ENCODE results near the gene PYCR2. TPM values are rescaled to one million over a fixed set of nuclear protein-coding genes. Genes with fewer than 3 reads are reported as not detected.

PYCR2 gene
- polyA plus RNA-seq, 2 of the 4 experiments (the other 2 are of a cell fraction), result 45.4 to 50.5 TPM

DNA sequence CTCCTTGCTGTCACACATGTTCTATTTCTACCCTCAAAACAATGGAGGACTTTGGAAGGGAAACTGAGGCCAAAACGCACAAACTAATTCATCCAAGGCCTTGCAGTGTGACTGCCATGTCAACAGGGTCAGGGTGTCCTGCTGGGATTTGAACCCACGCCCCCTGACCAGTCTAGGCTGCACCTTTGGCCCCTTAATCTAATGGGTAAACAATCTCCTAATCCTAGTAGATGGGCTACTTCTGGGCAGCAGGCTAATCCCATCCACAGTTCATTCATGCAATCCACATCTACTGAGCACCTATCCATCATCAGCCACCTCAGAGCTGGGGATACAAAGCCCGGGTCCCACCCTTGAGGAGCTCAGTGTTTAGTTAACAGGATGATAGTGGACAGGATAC lies 34.0 kb upstream of the PYCR2 start:
- FAIRE-seq, result no peak
- CTCF ChIA-PET, result interaction anchor here (1.1 to 2.0 kb wide), 3 partner anchors 12 to 87 kb away, joined by 4 to 8 read pairs (median 4); no protein-coding TSS in a partner anchor
- no peak for DNase-seq (ENCODE audit: low read depth in 1 of 2, low spot score in 1 of 2)

GRCh38 chr1:225954753-225955152 lies 30.7 kb upstream of the PYCR2 start:
- CTCF ChIA-PET, result interaction anchor here (0.6 to 1.5 kb wide), 6 partner anchors 8 to 480 kb away, joined by 3 to 6 read pairs (median 4); no protein-coding TSS in a partner anchor
- FAIRE-seq (no peak), ATAC-seq (no peak; a peak in 1 of 6 replicates), DNase-seq (ENCODE audit: low read depth in 1 of 2, low spot score in 1 of 2) (no peak)
- Histone ChIP-seq H3K4me3 (no peak overlapping the region), H3K4me1 (no peaks in the 10 kb centered on the region), H3K9me3 (no peaks in the 10 kb centered on the region), H3K27ac (no peak overlapping the region), H3K4me2 (no peak overlapping the region)
- no peak for TF ChIP-seq ESRRA (IDR thresholded peaks at IDR 0.05; ENCODE audit: borderline replicate concordance, low read length)
- no peak for TF ChIP-seq SMC3 (IDR thresholded peaks at IDR 0.05)
- TF ChIP-seq NFE2L2 (conservative IDR thresholded peaks at IDR 0.05; ENCODE audit: low read length), result no peak
- no peak for TF ChIP-seq CBX8 (IDR thresholded peaks at IDR 0.05)
- TF ChIP-seq ZFP36 (IDR thresholded peaks at IDR 0.05; ENCODE audit: borderline replicate concordance, partially characterized antibody), result no peak
- no peak for TF ChIP-seq MYC (IDR thresholded peaks at IDR 0.05; ENCODE audit: borderline replicate concordance, low read length)
- TF ChIP-seq FOSB (CRISPR knock-in tag; IDR thresholded peaks at IDR 0.05), result no peak
- no peak for TF ChIP-seq CEBPB (IDR thresholded peaks at IDR 0.05)
- TF ChIP-seq TP53 (CRISPR knock-in tag; IDR thresholded peaks at IDR 0.05), result no peak
- TF ChIP-seq HOXA7 (CRISPR knock-in tag; IDR thresholded peaks at IDR 0.05), result no peak
- TF ChIP-seq RARB (CRISPR knock-in tag; IDR thresholded peaks at IDR 0.05), result no peak
- no peak for TF ChIP-seq REST (IDR thresholded peaks at IDR 0.05)
- TF ChIP-seq BCL3 (IDR thresholded peaks at IDR 0.05), result no peak
- no peak for TF ChIP-seq TFCP2L1 (CRISPR knock-in tag; IDR thresholded peaks at IDR 0.05)
- no peak for TF ChIP-seq JUN (IDR thresholded peaks at IDR 0.05)
- no peak for TF ChIP-seq HES2 (IDR thresholded peaks at IDR 0.05)
- TF ChIP-seq HDAC2 (IDR thresholded peaks at IDR 0.05), result no peak
- no peak for TF ChIP-seq MAFK (IDR thresholded peaks at IDR 0.05; ENCODE audit: partially characterized antibody)
- WGBS (ENCODE audit: missing lambda C conversion rate), result 26% methylated on average over 1 of the region's 1 CpG
- POLR2A ChIA-PET, result no interaction called here

More for the DNA sequence above, 34.0 kb upstream of the PYCR2 start:
- H3K4me1 ChIP-seq, result no peaks in the 10 kb centered on the region
- no peak overlapping the region for H3K27ac ChIP-seq
- H3K4me3 ChIP-seq, result no peak overlapping the region
- H3K9me3 ChIP-seq, result no peaks in the 10 kb centered on the region
- no peak overlapping the region for H3K4me2 ChIP-seq
- POLR2A ChIA-PET, result no interaction called here
- ATAC-seq, result no peak
- 41% methylated on average over 3 of the region's 3 CpGs for WGBS (ENCODE audit: missing lambda C conversion rate)
- TF ChIP-seq RAD21 (conservative IDR thresholded peaks at IDR 0.05 in 1 of 2, IDR thresholded peaks at IDR 0.05 in 1 of 2), result no peak
- no peak for TF ChIP-seq SMC3 (IDR thresholded peaks at IDR 0.05)

DNA sequence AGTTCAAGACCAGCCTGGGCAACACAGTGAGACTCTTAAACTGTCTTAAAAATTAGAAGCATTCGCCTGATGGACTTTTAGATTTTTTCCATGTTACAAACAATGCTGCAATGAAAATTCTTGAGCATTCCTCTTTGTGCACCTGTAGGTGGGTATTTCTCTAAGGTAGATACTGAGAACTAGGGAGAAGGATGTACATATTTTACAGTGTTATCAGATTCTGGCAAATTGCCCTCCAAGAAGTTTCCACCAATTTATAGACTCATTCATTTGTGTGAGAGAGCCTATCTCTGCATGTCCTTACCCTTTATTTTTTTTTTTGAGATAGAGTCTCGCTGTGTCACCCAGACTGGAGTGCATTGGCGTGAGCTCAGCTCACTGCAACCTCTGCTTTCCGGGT lies 29.3 kb upstream of the PYCR2 start:
- no peak overlapping the region for H3K4me3 ChIP-seq
- H3K4me1 ChIP-seq, result no peaks in the 10 kb centered on the region
- CTCF ChIA-PET, result interaction anchor here (0.7 kb wide), 1 partner anchor 90 kb away, joined by 3 read pairs; no protein-coding TSS in a partner anchor
- no peak overlapping the region for H3K4me2 ChIP-seq
- FAIRE-seq (no peak), DNase-seq (ENCODE audit: low read depth in 1 of 2, low spot score in 1 of 2) (no peak), ATAC-seq (no peak)
- no peak overlapping the region for H3K27ac ChIP-seq
- POLR2A ChIA-PET, result no interaction called here
- H3K9me3 ChIP-seq, result no peaks in the 10 kb centered on the region
- whole genome bisulfite sequencing (ENCODE audit: missing lambda C conversion rate), result 59% methylated on average over 4 of the region's 4 CpGs
- TF ChIP-seq FOSB (CRISPR knock-in tag; IDR thresholded peaks at IDR 0.05) (no peak), BHLHE40 (IDR thresholded peaks at IDR 0.05; ENCODE audit: low read depth, low read length) (no peak), SREBF2 (IDR thresholded peaks at IDR 0.05) (no peak), FOSL2 (IDR thresholded peaks at IDR 0.05) (no peak), FOSL2 (CRISPR knock-in tag; IDR thresholded peaks at IDR 0.05) (no peak), USF2 (IDR thresholded peaks at IDR 0.05) (no peak), CBX2 (IDR thresholded peaks at IDR 0.05; ENCODE audit: borderline replicate concordance, low read depth) (no peak), HOXB13 (CRISPR knock-in tag; IDR thresholded peaks at IDR 0.05; ENCODE audit: low read depth) (no peak), POLR2A (IDR thresholded peaks at IDR 0.05; ENCODE audit: low read length) (no peak), HOXA7 (CRISPR knock-in tag; IDR thresholded peaks at IDR 0.05) (no peak), ZC3H11A (IDR thresholded peaks at IDR 0.05) (no peak), MYC (IDR thresholded peaks at IDR 0.05; ENCODE audit: borderline replicate concordance, low read length) (no peak), NFE2L2 (conservative IDR thresholded peaks at IDR 0.05; ENCODE audit: low read length) (no peak), RARB (CRISPR knock-in tag; IDR thresholded peaks at IDR 0.05) (no peak), EP300 (IDR thresholded peaks at IDR 0.05) (no peak), RNF2 (IDR thresholded peaks at IDR 0.05; ENCODE audit: borderline replicate concordance, low read depth) (no peak), HOXB5 (CRISPR knock-in tag; IDR thresholded peaks at IDR 0.05) (no peak), TFCP2L1 (CRISPR knock-in tag; IDR thresholded peaks at IDR 0.05) (no peak)

Measured in A549 (cell line).